Astrocyte (in vitro differentiated cells and primary cell): ENCODE data around the gene SF1. TPM values are rescaled to one million over a fixed set of nuclear protein-coding genes. Genes with fewer than 3 reads are reported as not detected.

Experiments
- DNase-seq: peaks from one replicate; pipeline ENCODE4 v3.0.0-alpha.2; 2010; ENCODE audit warnings: low read depth
- FAIRE-seq: peaks from 2 replicates; lab custom pipeline; 2011; peaks lifted over from hg19 to GRCh38; lab: Jason Lieb, UNC
- H2AFZ ChIP-seq: 2 replicates; pipeline ENCODE4 v1.6.0; 2012; ENCODE audit warnings: low read depth, low read length, inconsistent platforms
- H3K27ac ChIP-seq: 2 replicates; pipeline ENCODE4 v1.5.1; 2011; ENCODE audit warnings: low read depth, low read length, inconsistent platforms
- H3K27me3 ChIP-seq: 2 replicates; pipeline ENCODE4 v1.6.0; 2011; ENCODE audit warnings: low read length, inconsistent platforms; ENCODE audit not compliant: insufficient read depth
- H3K36me3 ChIP-seq: 2 replicates; pipeline ENCODE4 v1.5.1; 2011; ENCODE audit warnings: low read length, inconsistent platforms; ENCODE audit not compliant: insufficient read depth
- H3K4me1 ChIP-seq: 2 replicates; pipeline ENCODE4 v1.5.1; 2011; ENCODE audit warnings: low read length, inconsistent platforms; ENCODE audit not compliant: insufficient read depth
- H3K4me2 ChIP-seq: 2 replicates; pipeline ENCODE4 v1.6.0; 2012; ENCODE audit warnings: low read length, inconsistent platforms
- H3K4me3 ChIP-seq: 2 replicates; pipeline ENCODE4 v1.5.1; 2011; ENCODE audit warnings: low read depth, mild to moderate bottlenecking, low read length, inconsistent platforms; ENCODE audit not compliant: insufficient read depth
- H3K79me2 ChIP-seq: 2 replicates; pipeline ENCODE4 v1.6.0; 2012; ENCODE audit warnings: mild to moderate bottlenecking, low read length, inconsistent platforms; ENCODE audit not compliant: insufficient read depth
- H3K9ac ChIP-seq: 2 replicates; pipeline ENCODE4 v1.6.0; 2012; ENCODE audit warnings: mild to moderate bottlenecking, low read length, inconsistent platforms
- H3K9me3 ChIP-seq: 2 replicates; pipeline ENCODE4 v1.5.1; 2012; ENCODE audit warnings: low read depth, mild to moderate bottlenecking, low read length, inconsistent platforms; ENCODE audit not compliant: insufficient read depth
- H4K20me1 ChIP-seq: 2 replicates; pipeline ENCODE4 v1.6.0; 2012; ENCODE audit warnings: low read length, inconsistent platforms; ENCODE audit not compliant: insufficient read depth
- H3K27ac Mint-ChIP-seq: one replicate; pipeline ENCODE4 v1.8.0; 2021; ENCODE audit warnings: mild to moderate bottlenecking, mixed read lengths; ENCODE audit not compliant: unreplicated experiment
- H3K27me3 Mint-ChIP-seq: one replicate; pipeline ENCODE4 v1.8.0; 2021; ENCODE audit warnings: low read depth, mixed read lengths; ENCODE audit not compliant: unreplicated experiment
- H3K36me3 Mint-ChIP-seq: one replicate; pipeline ENCODE4 v1.8.0; 2021; ENCODE audit warnings: low read depth, mixed read lengths; ENCODE audit not compliant: unreplicated experiment
- H3K4me1 Mint-ChIP-seq: one replicate; pipeline ENCODE4 v1.8.0; 2021; ENCODE audit warnings: low read depth, mixed read lengths; ENCODE audit not compliant: unreplicated experiment
- H3K4me3 Mint-ChIP-seq: one replicate; pipeline ENCODE4 v1.8.0; 2021; ENCODE audit warnings: mild to moderate bottlenecking, moderate library complexity, mixed read lengths; ENCODE audit not compliant: unreplicated experiment
- H3K9me3 Mint-ChIP-seq: one replicate; pipeline ENCODE4 v1.8.0; 2021; ENCODE audit warnings: mild to moderate bottlenecking, mixed read lengths; ENCODE audit not compliant: unreplicated experiment
- EZH2 ChIP-seq: IDR thresholded peaks from 2 replicates; pipeline ENCODE4 v1.6.1; 2012; ENCODE audit warnings: mild to moderate bottlenecking, low read length, inconsistent platforms; ENCODE audit not compliant: insufficient read depth
- total RNA-seq: library from RNA; stranded (reverse); gene quantifications from 2 replicates; pipeline ENCODE4 v1.2.1, GENCODE V29; 2021
- TF ChIP-seq, protein P1 (sequence below): IDR thresholded peaks from 2 replicates; pipeline ENCODE4 v1.5.1; 2011; ENCODE audit warnings: low read depth, mild to moderate bottlenecking, inconsistent platforms, low read length, moderate library complexity; ENCODE audit not compliant: insufficient read depth

Gene SF1
- total RNA-seq, 1 donor from 2014 or later: 215 TPM

GRCh38 chr11:64793271-64794160 lies 15.2 kb upstream of the SF1 start:
- no peak overlapping the region for H3K27ac ChIP-seq
- FAIRE-seq: no peak
- Mint-ChIP-seq H3K27me3 (no peaks in the 10 kb centered on the region), H3K9me3 (no peaks in the 10 kb centered on the region), H3K4me3 (no peak overlapping the region), H3K27ac (no peak overlapping the region), H3K4me1 (no peaks in the 10 kb centered on the region), H3K36me3 (peaks cover 8% of the 10 kb centered on the region)
- no peak overlapping the region for H3K9ac ChIP-seq
- H3K9me3 ChIP-seq: no peaks in the 10 kb centered on the region
- DNase-seq: no peak
- no peaks in the 10 kb centered on the region for H3K4me1 ChIP-seq
- no peaks in the 10 kb centered on the region for H3K79me2 ChIP-seq
- H2AFZ ChIP-seq: no peak overlapping the region
- no peaks in the 10 kb centered on the region for H4K20me1 ChIP-seq
- TF ChIP-seq EZH2: no peak
- TF ChIP-seq, protein P1, sequence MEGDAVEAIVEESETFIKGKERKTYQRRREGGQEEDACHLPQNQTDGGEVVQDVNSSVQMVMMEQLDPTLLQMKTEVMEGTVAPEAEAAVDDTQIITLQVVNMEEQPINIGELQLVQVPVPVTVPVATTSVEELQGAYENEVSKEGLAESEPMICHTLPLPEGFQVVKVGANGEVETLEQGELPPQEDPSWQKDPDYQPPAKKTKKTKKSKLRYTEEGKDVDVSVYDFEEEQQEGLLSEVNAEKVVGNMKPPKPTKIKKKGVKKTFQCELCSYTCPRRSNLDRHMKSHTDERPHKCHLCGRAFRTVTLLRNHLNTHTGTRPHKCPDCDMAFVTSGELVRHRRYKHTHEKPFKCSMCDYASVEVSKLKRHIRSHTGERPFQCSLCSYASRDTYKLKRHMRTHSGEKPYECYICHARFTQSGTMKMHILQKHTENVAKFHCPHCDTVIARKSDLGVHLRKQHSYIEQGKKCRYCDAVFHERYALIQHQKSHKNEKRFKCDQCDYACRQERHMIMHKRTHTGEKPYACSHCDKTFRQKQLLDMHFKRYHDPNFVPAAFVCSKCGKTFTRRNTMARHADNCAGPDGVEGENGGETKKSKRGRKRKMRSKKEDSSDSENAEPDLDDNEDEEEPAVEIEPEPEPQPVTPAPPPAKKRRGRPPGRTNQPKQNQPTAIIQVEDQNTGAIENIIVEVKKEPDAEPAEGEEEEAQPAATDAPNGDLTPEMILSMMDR: no peak
- H3K4me3 ChIP-seq: no peak overlapping the region
- no peaks in the 10 kb centered on the region for H3K36me3 ChIP-seq
- no peaks in the 10 kb centered on the region for H3K27me3 ChIP-seq
- no peak overlapping the region for H3K4me2 ChIP-seq

DNA sequence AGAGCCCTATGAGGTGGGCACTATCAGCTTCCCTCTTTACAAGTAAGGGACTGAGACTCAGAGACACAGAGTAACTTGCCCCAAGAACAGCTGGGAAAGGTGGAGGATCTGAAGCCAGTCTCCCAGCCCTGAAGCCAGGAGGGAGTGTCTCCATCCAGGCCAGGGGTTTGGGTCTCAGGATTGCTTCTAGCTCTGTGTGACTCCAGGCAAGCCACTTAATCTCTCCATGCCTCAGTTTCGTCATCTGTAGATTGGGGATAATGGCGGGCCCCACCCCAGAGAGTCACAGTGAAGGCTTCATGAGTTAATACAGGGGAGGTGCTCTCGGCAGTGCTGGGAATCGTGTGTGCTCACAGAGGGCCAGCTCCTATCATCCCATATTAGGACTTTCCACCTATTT lies 14.1 kb upstream of the SF1 start:
- TF ChIP-seq EZH2: no peak
- TF ChIP-seq, protein P1: no peak
- no peak overlapping the region for H3K27ac ChIP-seq

DNA sequence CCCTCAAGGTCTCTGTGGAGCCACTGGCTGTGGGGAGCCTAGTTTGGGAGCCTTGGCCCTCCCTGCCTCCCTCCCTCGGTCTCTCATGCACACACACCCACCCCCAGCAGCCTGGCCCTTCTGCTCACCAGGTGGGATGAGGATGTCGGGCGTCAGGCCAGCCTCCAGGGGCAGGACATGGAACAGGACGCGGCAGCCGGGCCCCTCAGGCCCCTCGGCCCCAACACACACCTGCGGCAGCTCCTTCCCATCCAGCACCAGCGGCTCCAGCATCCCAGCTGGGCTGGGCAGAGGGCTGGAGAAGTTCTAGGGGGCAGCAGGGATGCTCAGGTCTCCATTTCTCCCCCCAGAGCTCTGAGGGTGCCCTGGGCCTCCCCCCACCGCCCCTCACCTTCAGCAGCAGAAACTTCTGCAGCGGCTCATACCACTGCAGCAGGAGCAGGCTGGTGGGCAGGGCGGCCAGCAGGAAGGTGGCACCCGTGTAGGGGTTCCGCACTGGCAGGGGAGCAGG lies 13.5 kb upstream of the SF1 start:
- no peaks in the 10 kb centered on the region for H3K9me3 Mint-ChIP-seq
- Histone ChIP-seq H3K9ac (no peak overlapping the region), H3K4me2 (no peak overlapping the region), H4K20me1 (no peaks in the 10 kb centered on the region), H3K9me3 (no peaks in the 10 kb centered on the region), H3K79me2 (no peaks in the 10 kb centered on the region), H2AFZ (no peak overlapping the region), H3K27me3 (no peaks in the 10 kb centered on the region), H3K4me3 (no peak overlapping the region), H3K4me1 (no peaks in the 10 kb centered on the region), H3K36me3 (no peaks in the 10 kb centered on the region), H3K27ac (no peak overlapping the region)
- no peak overlapping the region for H3K4me3 Mint-ChIP-seq
- H3K36me3 Mint-ChIP-seq: peaks cover 8% of the 10 kb centered on the region
- FAIRE-seq (no peak), DNase-seq (no peak)
- TF ChIP-seq, protein P1: no peak
- TF ChIP-seq EZH2: no peak
- no peaks in the 10 kb centered on the region for H3K4me1 Mint-ChIP-seq
- no peaks in the 10 kb centered on the region for H3K27me3 Mint-ChIP-seq
- H3K27ac Mint-ChIP-seq: no peak overlapping the region

More for the DNA sequence above, 14.1 kb upstream of the SF1 start:
- Mint-ChIP-seq H3K27me3 (no peaks in the 10 kb centered on the region), H3K27ac (no peak overlapping the region), H3K9me3 (no peaks in the 10 kb centered on the region), H3K4me3 (no peak overlapping the region), H3K4me1 (no peaks in the 10 kb centered on the region), H3K36me3 (peaks cover 8% of the 10 kb centered on the region)
- no peaks in the 10 kb centered on the region for H3K36me3 ChIP-seq
- H2AFZ ChIP-seq: no peak overlapping the region
- H3K9ac ChIP-seq: no peak overlapping the region
- H3K4me1 ChIP-seq: no peaks in the 10 kb centered on the region
- DNase-seq (no peak), FAIRE-seq (no peak)
- no peaks in the 10 kb centered on the region for H4K20me1 ChIP-seq
- no peaks in the 10 kb centered on the region for H3K79me2 ChIP-seq
- H3K4me3 ChIP-seq: no peak overlapping the region
- no peak overlapping the region for H3K4me2 ChIP-seq
- no peaks in the 10 kb centered on the region for H3K27me3 ChIP-seq
- no peaks in the 10 kb centered on the region for H3K9me3 ChIP-seq
